HG02970 (cell line): ENCODE measurements around the gene RXFP1.

Experiments
- ATAC-seq: cut with Tn5 transposase; IDR thresholded peaks from one replicate; pipeline ENCODE4 v1.9.1; 2021; ENCODE audit warnings: mild to moderate bottlenecking, moderate library complexity, moderate number of reproducible peaks; ENCODE audit not compliant: unreplicated experiment, low FRiP score

The RXFP1 gene

DNA sequence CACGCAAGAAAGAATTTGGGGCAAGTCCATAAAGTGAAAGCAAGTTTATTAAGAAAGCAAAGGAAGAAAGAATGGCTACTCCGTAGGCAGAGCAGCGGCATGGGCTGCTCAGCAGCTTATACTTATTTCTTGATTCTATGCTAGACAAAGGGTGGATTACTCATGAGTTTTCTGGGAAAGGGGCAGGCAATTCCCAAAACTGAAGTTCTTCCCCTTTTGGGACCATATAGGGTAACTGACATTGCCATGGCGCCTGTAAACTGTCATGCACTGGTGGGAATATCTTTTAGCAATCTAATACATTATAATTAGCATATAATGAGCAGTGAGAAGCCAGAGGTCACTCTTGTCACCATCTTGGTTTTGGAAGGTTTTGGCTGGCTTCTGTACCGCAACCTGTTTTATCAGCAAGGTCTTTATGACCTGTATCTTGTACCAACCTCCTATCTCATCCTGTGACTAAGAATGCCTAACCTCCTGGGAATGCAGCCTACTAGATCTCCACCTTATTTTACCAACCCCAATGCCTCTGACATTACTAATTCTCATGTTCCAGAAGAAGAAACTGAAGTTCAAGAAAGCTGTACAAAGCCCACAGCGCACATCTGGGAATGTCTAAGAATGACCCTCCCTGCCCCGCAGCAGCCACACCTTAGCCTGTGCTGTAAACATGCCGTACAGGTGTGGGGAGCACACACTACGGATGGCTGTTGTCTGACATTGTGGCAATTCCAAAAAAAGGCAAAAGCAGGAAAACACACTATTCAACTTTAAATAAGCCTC lies 18.6 kb downstream of the RXFP1 start:
- no peak for ATAC-seq

- no peak for ATAC-seq
These were observed 19.8 kb downstream of the RXFP1 start for GRCh38 chr4:158541506-158541905.

DNA sequence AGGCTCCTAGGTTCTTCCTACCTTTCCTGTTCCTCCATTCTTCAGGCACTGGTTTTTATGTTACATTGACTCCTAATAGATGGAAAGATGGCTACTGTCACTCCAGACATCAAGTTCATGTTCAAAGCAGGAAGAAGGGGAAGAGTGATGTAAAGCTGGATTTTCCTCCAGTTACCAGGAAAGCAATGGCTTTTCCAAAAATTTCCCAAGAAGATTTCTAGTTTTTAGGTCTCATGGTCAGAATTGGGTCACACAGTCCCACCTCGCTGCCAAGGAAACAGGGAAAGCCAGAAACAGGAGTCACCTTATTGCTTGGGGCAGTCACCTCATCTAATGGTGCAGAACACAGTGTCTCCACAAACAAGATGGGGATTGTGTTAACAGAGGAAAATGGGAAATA lies 21.5 kb downstream of the RXFP1 start:
- no peak for ATAC-seq

- no peak for ATAC-seq
These were observed 22.5 kb downstream of the RXFP1 start for GRCh38 chr4:158544141-158544540.

GRCh38 chr4:158553364-158553763 lies 31.7 kb downstream of the RXFP1 start:
- no peak for ATAC-seq

DNA sequence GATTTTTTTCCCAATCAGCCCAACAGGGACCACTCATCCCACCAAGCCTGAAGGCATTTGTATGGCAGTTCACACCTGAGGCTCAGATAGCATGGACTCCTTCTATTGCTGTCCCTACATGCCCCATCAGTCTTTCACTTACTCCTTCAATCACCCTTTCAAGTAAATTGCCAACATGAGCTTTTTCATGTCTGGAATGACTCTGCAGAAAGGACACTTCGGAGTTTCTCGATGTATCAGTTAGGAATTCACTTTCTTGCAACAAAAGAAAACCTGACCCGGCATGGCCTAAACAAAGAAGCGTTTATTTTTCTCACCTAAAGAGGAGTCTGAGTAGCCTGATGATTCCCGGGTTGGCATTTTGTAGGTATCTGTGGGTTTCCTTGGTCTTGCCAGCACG lies 38.6 kb downstream of the RXFP1 start:
- ATAC-seq, result no peak

GRCh38 chr4:158566860-158567259 lies 45.2 kb downstream of the RXFP1 start:
- no peak for ATAC-seq

- no peak for ATAC-seq
These were observed 50.1 kb downstream of the RXFP1 start for GRCh38 chr4:158571736-158572135.

- ATAC-seq, result no peak
These were observed 50.9 kb downstream of the RXFP1 start for GRCh38 chr4:158572608-158573007.

DNA sequence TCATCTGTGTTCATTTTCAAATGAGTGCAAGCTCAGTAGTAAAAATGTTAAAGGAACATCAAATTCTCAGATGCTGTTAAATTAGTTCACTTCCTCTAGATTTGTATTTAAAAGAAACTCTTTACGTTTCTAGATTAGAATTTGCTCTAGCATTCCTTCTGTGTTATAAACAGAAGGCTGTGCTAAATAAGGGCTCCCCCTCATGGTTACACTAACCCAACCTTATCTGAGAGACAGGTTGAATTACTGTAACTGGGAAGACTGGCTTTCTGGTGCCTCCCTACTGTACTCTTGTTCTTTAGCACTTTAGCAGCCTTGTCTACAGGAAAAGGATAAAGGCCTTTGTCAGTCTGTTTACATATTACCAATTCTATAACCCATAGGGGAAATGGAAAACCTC lies 56.8 kb downstream of the RXFP1 start:
- ATAC-seq, result no peak

DNA sequence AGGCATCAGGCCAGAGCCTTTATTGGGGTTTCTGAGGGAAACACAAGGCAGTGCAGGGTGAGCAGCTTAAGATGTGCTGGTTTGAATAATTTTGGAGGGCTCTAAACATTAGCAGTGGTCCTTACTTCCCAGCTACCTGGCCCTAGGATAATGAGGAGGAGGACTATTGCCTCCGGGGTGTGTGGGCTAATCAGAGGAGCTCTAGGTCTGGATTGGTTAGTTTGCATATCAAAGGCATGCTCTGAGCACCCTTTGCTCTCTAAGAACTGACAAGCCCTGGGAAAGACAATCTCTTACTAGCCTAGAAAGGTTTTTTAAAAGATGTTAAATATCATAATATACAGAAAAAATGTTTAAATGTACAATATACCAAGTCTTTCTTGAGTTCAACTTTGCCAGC lies 58.4 kb downstream of the RXFP1 start:
- no peak for ATAC-seq

DNA sequence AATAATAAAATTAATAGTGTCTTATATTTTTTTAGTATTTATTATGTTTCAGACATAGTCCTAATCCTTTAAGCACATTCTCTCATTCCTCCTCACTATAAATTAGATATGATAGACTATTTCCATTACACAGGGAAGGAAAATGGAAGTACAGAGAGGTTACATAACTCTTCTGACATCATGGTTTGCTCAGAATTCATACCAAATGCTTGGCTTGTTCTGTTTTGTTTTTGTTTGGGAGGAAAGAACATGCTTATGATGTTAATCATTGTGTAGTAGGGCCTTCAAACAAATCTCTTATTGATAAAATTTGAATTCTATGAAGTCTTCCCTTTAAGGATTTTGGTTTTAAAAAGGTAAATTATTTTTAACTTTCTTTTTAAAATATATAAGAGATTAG lies 59.5 kb downstream of the RXFP1 start:
- ATAC-seq, result no peak

DNA sequence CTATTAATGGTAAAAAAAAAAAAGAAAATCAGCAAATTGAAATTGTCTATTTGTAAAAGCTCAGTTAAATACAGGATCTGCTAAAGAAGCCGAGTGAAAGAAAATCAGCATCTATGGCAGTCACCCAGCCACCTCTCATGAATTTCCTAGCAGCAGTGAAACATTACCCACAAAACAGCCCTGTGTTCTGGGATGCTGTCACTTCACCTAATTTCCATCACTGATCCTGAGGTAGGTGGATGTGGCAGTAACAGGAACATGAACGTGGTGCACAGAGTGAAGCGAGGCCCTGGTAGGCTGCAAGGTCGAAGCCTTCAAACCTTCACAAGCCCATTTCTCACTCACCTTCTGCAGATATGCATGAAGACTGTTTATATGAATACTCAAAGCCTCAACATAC lies 65.2 kb downstream of the RXFP1 start:
- ATAC-seq, result no peak

DNA sequence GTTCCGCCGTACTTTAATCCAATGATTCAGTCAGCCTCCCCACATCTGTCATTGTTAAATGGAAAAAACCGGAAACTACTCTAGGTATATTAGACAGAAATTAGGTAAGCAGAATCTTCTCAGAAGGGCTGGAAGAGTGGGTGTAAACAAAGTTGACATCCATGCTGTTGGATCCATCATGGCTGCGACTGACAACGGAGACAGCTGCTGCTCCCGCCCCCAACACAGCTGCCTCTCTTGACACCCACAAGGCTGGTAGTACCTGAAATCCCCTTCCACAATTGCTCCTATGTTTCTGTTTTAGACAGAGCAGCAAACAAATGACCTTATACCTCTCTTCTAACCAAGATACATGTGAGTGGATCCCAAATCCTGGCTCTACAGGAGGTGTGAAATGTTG lies 66.6 kb downstream of the RXFP1 start:
- ATAC-seq, result no peak

- no peak for ATAC-seq
These were observed 67.1 kb downstream of the RXFP1 start for GRCh38 chr4:158588777-158589176.

GRCh38 chr4:158590306-158590705 lies 68.6 kb downstream of the RXFP1 start:
- no peak for ATAC-seq

DNA sequence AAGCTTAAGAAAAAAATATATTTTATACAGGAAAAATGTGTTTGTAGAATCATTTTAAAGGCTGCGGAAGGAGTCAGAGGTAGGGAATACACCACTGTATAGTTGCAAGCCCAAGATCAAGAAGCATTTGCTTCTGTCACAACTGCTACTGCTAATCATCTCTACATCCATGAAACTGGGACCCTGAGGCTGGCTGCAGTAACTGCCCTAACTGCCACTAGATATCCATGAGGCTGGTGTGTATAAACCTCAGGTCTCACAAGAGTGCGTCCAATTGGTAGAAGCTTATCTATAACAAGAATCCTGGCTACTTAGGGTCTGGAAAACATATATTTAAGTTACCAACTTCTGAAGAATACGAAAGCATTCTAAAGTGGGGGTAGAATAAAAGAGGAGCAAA lies 69.1 kb downstream of the RXFP1 start:
- ATAC-seq, result no peak

DNA sequence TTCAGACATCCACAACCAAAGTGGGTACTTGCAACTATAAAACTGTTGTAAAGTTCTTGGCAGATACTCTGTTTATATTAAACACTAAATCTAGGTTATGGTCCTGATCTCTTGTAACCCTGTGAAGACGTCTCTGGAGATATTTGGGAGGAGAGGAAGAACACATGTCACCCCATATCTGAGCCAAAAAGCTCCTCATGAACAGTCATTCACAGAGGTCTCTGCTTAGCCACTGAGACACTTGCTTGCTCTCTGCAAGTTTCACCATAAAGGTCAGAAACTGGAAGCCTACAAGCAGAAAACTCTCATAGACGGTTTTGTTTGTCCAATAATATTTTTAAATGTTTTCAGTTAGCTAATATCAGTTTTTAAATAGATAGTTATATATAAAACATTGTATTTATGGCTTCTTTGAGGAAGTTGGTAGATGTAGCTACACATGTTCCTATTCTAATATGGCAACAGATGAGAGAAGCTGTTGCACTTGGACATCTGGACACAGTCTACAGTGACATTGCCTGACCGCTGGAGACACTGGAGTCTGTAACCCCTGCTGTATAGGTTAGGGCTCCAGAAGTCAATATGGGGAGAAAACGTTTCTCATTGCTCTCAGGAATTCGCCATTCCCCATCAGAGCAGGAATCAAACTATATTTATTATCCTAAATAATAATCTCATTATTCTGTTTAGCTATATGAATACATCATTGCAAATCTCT lies 76.4 kb downstream of the RXFP1 start:
- ATAC-seq, result no peak

DNA sequence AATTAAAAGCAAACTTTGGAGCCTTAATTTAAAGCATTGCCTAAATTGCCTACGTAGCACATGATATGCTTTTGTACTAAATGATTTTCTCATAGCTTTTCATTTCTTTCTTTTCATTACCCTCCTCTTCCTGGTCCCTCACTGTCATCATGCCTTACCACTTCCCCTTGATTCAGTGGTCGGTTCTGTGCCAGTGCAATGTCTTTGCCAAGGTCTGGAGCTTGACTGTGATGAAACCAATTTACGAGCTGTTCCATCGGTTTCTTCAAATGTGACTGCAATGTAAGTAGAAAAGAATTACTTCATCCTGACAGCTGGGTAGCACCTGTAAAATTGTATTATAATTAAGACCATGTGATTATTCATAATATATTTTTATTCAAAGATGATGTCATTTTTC lies 77.5 kb downstream of the RXFP1 start:
- no peak for ATAC-seq

DNA sequence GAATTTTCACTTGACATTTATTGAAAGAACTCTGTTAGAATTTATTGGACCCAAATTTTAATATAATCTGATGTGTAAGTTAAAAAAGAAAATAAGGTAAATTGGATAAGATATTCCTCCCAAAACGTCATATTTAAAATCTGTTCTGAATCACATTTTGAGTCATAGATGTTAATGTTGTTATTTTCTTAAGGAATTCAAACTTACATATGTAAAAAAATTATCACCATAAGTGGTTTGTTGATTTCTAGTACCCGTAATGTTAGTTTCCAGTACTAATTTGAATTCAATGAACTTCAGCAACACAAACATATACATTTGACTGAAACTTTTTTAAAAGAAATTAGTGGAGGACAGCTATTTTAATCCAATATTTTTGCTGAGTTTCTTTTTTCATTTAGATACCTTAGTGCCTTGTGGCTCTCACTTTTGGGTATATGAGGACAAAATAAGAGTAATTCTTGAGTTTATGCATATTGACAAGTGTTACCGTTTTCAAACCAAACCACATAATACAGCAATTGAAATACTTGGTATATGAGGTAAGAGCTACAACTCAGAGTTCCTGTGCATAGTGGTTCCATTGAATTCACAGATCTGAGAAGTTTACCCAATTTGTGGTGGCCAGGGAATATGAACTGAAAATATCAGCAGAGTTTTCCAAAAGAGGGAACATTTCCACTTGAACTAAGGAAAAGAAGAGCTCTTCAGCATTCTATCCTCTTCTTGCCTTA lies 78.2 kb downstream of the RXFP1 start:
- no peak for ATAC-seq

DNA sequence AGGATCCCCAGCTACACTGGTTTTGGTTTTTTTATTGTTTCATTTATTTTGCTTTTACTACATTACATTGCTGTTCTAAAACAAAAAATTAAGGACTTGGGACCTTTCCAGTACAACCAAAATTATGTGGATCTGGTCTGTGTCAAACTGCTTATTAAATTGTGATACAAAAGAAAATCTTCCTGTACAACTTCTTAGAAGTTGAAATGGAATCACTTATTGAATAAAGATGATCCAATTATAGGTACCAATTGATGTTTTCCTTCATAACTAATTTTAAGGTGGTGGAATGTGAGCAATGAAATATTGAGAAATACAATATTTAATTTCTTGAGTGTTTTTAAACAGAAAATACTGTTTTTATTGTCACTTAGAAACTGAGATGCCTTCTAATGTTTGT lies 82.7 kb downstream of the RXFP1 start:
- ATAC-seq, result no peak
